Hepatocyte (in vitro differentiated cells): ENCODE measurements around the gene WFDC9. TPM values are rescaled to one million over a fixed set of nuclear protein-coding genes. Genes with fewer than 3 reads are reported as not detected.
"Not testable (repeated sequence)": the region's sequence is repeated elsewhere in the genome, so short reads cannot be mapped to it uniquely, and the experiment has no call there.

Source experiments
- DNase-seq: peaks from one replicate; pipeline ENCODE4 v3.0.0-alpha.2; 2016; ENCODE audit warnings: low spot score
- H2AFZ ChIP-seq: fragments of 200-600 bp; sonication (generic); 2 replicates; pipeline ENCODE4 v1.6.0; 2016; ENCODE audit warnings: antibody characterized with exemption, mild to moderate bottlenecking
- H3K27ac ChIP-seq: fragments of 200-600 bp; sonication (generic); 2 replicates; pipeline ENCODE4 v1.5.1; 2016; ENCODE audit warnings: mild to moderate bottlenecking
- H3K27me3 ChIP-seq: fragments of 200-600 bp; sonication (generic); 2 replicates; pipeline ENCODE4 v1.6.1; 2016
- H3K36me3 ChIP-seq: fragments of 200-600 bp; sonication (generic); replicated peaks from 2 replicates; pipeline ENCODE4 v1.5.1; 2016; ENCODE audit warnings: low read depth; ENCODE audit not compliant: insufficient read depth
- H3K4me1 ChIP-seq: fragments of 200-600 bp; sonication (generic); 2 replicates; pipeline ENCODE4 v1.5.1; 2016; ENCODE audit warnings: mild to moderate bottlenecking, moderate library complexity; ENCODE audit not compliant: insufficient read depth
- H3K4me2 ChIP-seq: fragments of 200-600 bp; sonication (generic); 2 replicates; pipeline ENCODE4 v1.6.0; 2016
- H3K4me3 ChIP-seq: fragments of 200-600 bp; sonication (generic); 2 replicates; pipeline ENCODE4 v1.5.1; 2016; ENCODE audit warnings: mild to moderate bottlenecking
- H3K79me2 ChIP-seq: fragments of 200-600 bp; sonication (generic); 2 replicates; pipeline ENCODE4 v1.6.0; 2017; ENCODE audit warnings: mild to moderate bottlenecking
- H3K9me2 ChIP-seq: fragments of 200-600 bp; sonication (generic); replicated peaks from 2 replicates; pipeline ENCODE4 v1.6.0; 2017; ENCODE audit warnings: mild to moderate bottlenecking; ENCODE audit not compliant: insufficient read depth
- H3K9me3 ChIP-seq: fragments of 200-600 bp; sonication (generic); 2 replicates; pipeline ENCODE4 v1.5.1; 2016; ENCODE audit warnings: low read depth, mild to moderate bottlenecking
- H4K20me1 ChIP-seq: fragments of 200-600 bp; sonication (generic); 2 replicates; pipeline ENCODE4 v1.6.0; 2016; ENCODE audit warnings: mild to moderate bottlenecking; ENCODE audit not compliant: insufficient read depth, poor library complexity, severe bottlenecking
- CTCF ChIP-seq: fragments of 200-600 bp; sonication (generic); IDR thresholded peaks from 2 replicates; pipeline ENCODE4 v1.5.1; 2016; ENCODE audit warnings: antibody characterized with exemption, mild to moderate bottlenecking; ENCODE audit not compliant: poor library complexity
- EZH2 ChIP-seq: fragments of 200-600 bp; sonication (generic); IDR thresholded peaks from 2 replicates; pipeline ENCODE4 v1.6.1; 2016; ENCODE audit warnings: antibody characterized with exemption, mild to moderate bottlenecking, borderline replicate concordance
- EZH2phosphoT487 ChIP-seq: fragments of 200-600 bp; sonication (generic); IDR thresholded peaks from one replicate; pipeline ENCODE4 v1.6.1; 2018; ENCODE audit warnings: antibody characterized with exemption, mild to moderate bottlenecking, low read depth, moderate library complexity; ENCODE audit not compliant: unreplicated experiment, severe bottlenecking
- WGBS: methylation state at CpG from one replicate; pipeline ENCODE4 v1.1.6; 2016; ENCODE audit warnings: low lambda C conversion rate; ENCODE audit errors: missing lambda C conversion rate; 5-methylcytosine and 5-hydroxymethylcytosine counted together
- polyA plus RNA-seq: library from polyadenylated mRNA; unstranded; fragments of >200 nt; fragmentation: Nextera tagmentation; extraction: Ambion mirVana; gene quantifications from 2 replicates; pipeline ENCODE4 v1.2.1, GENCODE V29; 2016
- total RNA-seq: library from RNA; depleted of rRNA; stranded (reverse); fragments of >200 nt; gene quantifications from 2 replicates; pipeline ENCODE4 v1.2.3, GENCODE V29; 2014

WFDC9 gene
- total and polyA plus RNA-seq, 2 experiments from 2014 or later: not detected

GRCh38 chr20:45649312-45649863 is 18.3 kb upstream of the WFDC9 start:
- Histone ChIP-seq H3K79me2 (no peaks in the 10 kb centered on the region), H4K20me1 (no peaks in the 10 kb centered on the region), H3K36me3 (no peaks in the 10 kb centered on the region), H3K9me3 (no peaks in the 10 kb centered on the region), H3K9me2 (no peaks in the 10 kb centered on the region), H3K27ac (no peak overlapping the region), H2AFZ (no peak overlapping the region), H3K4me1 (no peaks in the 10 kb centered on the region), H3K4me2 (no peak overlapping the region), H3K4me3 (no peak overlapping the region), H3K27me3 (no peaks in the 10 kb centered on the region)
- no peak for TF ChIP-seq EZH2phosphoT487
- no peak for TF ChIP-seq CTCF
- TF ChIP-seq EZH2: no peak
- no peak for DNase-seq
- WGBS: 83% methylated on average over 6 of the region's 6 CpGs

- Histone ChIP-seq H3K27me3 (no peaks in the 10 kb centered on the region), H3K27ac (no peak overlapping the region), H3K4me3 (no peak overlapping the region), H3K4me1 (no peaks in the 10 kb centered on the region), H4K20me1 (no peaks in the 10 kb centered on the region), H3K79me2 (no peaks in the 10 kb centered on the region), H2AFZ (no peak overlapping the region), H3K4me2 (no peak overlapping the region), H3K9me2 (no peaks in the 10 kb centered on the region), H3K9me3 (no peaks in the 10 kb centered on the region), H3K36me3 (no peaks in the 10 kb centered on the region)
- WGBS: 81% methylated on average over 1 of the region's 1 CpG
- TF ChIP-seq EZH2phosphoT487: no peak
- TF ChIP-seq EZH2: no peak
- TF ChIP-seq CTCF: no peak
- no peak for DNase-seq
These were observed 16.5 kb upstream of the WFDC9 start for GRCh38 chr20:45647441-45648050.

- H3K4me2 ChIP-seq: no peak overlapping the region
- 97% methylated on average over 3 of the region's 3 CpGs for WGBS
- DNase-seq: no peak
- H3K4me1 ChIP-seq: no peaks in the 10 kb centered on the region
- no peaks in the 10 kb centered on the region for H4K20me1 ChIP-seq
- H3K27ac ChIP-seq: no peak overlapping the region
- no peak overlapping the region for H3K4me3 ChIP-seq
- H3K27me3 ChIP-seq: no peaks in the 10 kb centered on the region
- H3K36me3 ChIP-seq: no peaks in the 10 kb centered on the region
- TF ChIP-seq EZH2 (no peak), EZH2phosphoT487 (no peak), CTCF (no peak)
- no peaks in the 10 kb centered on the region for H3K79me2 ChIP-seq
- no peaks in the 10 kb centered on the region for H3K9me2 ChIP-seq
- H3K9me3 ChIP-seq: no peaks in the 10 kb centered on the region
- H2AFZ ChIP-seq: no peak overlapping the region
These were observed 15.8 kb upstream of the WFDC9 start for GRCh38 chr20:45646875-45647274.

GRCh38 chr20:45645869-45646268 is 14.8 kb upstream of the WFDC9 start:
- H2AFZ ChIP-seq: not testable (repeated sequence)

GRCh38 chr20:45641076-45641475 is 10.0 kb upstream of the WFDC9 start:
- not testable (repeated sequence) for H3K27me3 ChIP-seq, H4K20me1 ChIP-seq, H3K79me2 ChIP-seq, H2AFZ ChIP-seq, H3K36me3 ChIP-seq, H3K4me3 ChIP-seq, H3K4me2 ChIP-seq, H3K4me1 ChIP-seq, DNase-seq, H3K9me3 ChIP-seq, H3K27ac ChIP-seq, H3K9me2 ChIP-seq
- 97% methylated on average over 22 of the region's 24 CpGs for WGBS

More at GRCh38 chr20:45645869-45646268, 14.8 kb upstream of the WFDC9 start:
- 93% methylated on average over 10 of the region's 28 CpGs for WGBS
- not testable (repeated sequence) for H3K4me2 ChIP-seq, H3K9me2 ChIP-seq, DNase-seq, H3K36me3 ChIP-seq, H3K9me3 ChIP-seq, H3K4me3 ChIP-seq, H3K27ac ChIP-seq, H3K79me2 ChIP-seq, H3K4me1 ChIP-seq, H4K20me1 ChIP-seq, H3K27me3 ChIP-seq
